H1 (cell line): ENCODE data around the gene IL17RD. TPM values are rescaled to one million over a fixed set of nuclear protein-coding genes. Genes with fewer than 3 reads are reported as not detected.

Source experiments
- CHD1 ChIP-seq: IDR thresholded peaks from 2 replicates; pipeline ENCODE4 v1.6.1; 2012; ENCODE audit warnings: low read depth, low read length, improper control_type of control experiment
- CHD2 ChIP-seq: IDR thresholded peaks from 2 replicates; pipeline ENCODE4 v1.6.1; 2012; ENCODE audit warnings: low read length, improper control_type of control experiment
- EZH2 ChIP-seq: fragments of 200-600 bp; sonication (generic); IDR thresholded peaks from 2 replicates; pipeline ENCODE4 v1.7.1; 2012; ENCODE audit warnings: low read depth, mild to moderate bottlenecking, moderate library complexity, low read length, inconsistent platforms; ENCODE audit not compliant: severe bottlenecking
- JUN ChIP-seq: IDR thresholded peaks from 2 replicates; pipeline ENCODE4 v1.6.1; 2011; ENCODE audit warnings: low read depth, mild to moderate bottlenecking, improper control_type of control experiment, low read length
- PHF8 ChIP-seq: fragments of 200-600 bp; sonication (generic); conservative IDR thresholded peaks from 2 replicates; pipeline ENCODE4 v1.7.1; 2012; ENCODE audit warnings: low read depth, mild to moderate bottlenecking, inconsistent platforms, low read length, moderate library complexity
- RFX5 ChIP-seq: IDR thresholded peaks from 2 replicates; pipeline ENCODE4 v1.6.1; 2011; ENCODE audit warnings: low read depth, low read length, improper control_type of control experiment, borderline replicate concordance
- YY1 ChIP-seq: IDR thresholded peaks from 2 replicates; pipeline ENCODE4 v1.6.1; 2011; ENCODE audit warnings: low read depth, mild to moderate bottlenecking, low read length
- polyA plus RNA-seq, 7 experiments: library from polyadenylated mRNA; depleted of rRNA in 3 of 7; stranded (reverse) in 5 of 7; unstranded in 2 of 7; fragments of >200 nt in 5 of 7; fragments of 200-250 nt in 2 of 7; gene quantifications; 1 replicate in 5 of 7; 2 replicates in 1 of 7; 4 replicates in 1 of 7; pipeline versions ENCODE4 v1.2.1 to v1.2.3, GENCODE V29; 2011 to 2013; ENCODE audit warnings: missing spikeins in 2 of 7, mixed read lengths in 2 of 7
- total RNA-seq: library from RNA; stranded (reverse); fragmentation: NEBNext Ultra II Directional; extraction: Animal tissue kit (Norgen Biotek cat#: 25700); gene quantifications from 2 replicates; pipeline ENCODE4 v1.2.1, GENCODE V29; 2021

Gene IL17RD
- total and polyA plus RNA-seq, 2 of the 8 experiments (the other 6 are each of a cell fraction or from before 2014, with no cell fraction given) = 10.9 to 48.9 TPM

DNA sequence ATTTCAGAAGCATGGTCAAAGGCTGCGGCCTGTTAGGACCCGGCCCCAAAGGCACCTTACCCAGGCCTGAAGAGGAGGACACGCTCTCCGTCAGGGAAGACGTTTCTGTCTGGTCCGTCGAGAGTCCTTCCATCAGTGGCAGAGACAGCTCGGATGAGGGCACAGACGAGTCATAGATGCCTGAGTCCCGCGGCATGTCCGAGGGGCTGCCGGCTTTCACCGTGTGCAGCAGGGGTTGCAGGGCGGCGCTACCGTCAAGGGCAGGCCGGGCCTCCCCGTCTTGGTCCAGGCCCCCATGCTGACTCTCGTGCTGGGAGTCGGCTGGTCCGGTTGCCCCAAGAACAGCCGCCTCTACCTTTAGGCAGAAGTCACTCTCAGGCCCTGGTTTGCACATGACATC, 67.6 kb downstream of the IL17RD start (continued):
- no peak for TF ChIP-seq CHD1
- no peak for TF ChIP-seq PHF8
- TF ChIP-seq EZH2 = no peak
- no peak for TF ChIP-seq RFX5
- no peak for TF ChIP-seq CHD2
- no peak for TF ChIP-seq JUN
- no peak for TF ChIP-seq YY1
